Lower leg skin (tissue), 3 donors: ENCODE results near the gene HOXC12.
A peak's percentile ranks its signal among the peaks of the same experiment; 100 is the strongest.

Source experiments
- CTCF ChIP-seq, 3 donors: fragments of 450-650 bp; IDR thresholded peaks; one replicate each; pipeline ENCODE4 v1.5.1; 2016; ENCODE audit warnings: antibody characterized with exemption in 3 of 3, mild to moderate bottlenecking in 3 of 3, moderate library complexity in 2 of 3
- POLR2A ChIP-seq, 2 donors: fragments of 450-650 bp; IDR thresholded peaks; one replicate each; pipeline ENCODE4 v1.6.1; 2016 to 2017; ENCODE audit warnings: antibody characterized with exemption in 2 of 2, mild to moderate bottlenecking in 1 of 2, moderate library complexity in 1 of 2

- peak in 1 of 3 donors; percentile 72 for TF ChIP-seq CTCF (IDR thresholded peaks at IDR 0.05)
- TF ChIP-seq POLR2A (IDR thresholded peaks at IDR 0.05), result no peak
These were observed 51.3 kb downstream of the HOXC12 start for GRCh38 chr12:54005853-54006558.
